Chondrocyte (in vitro differentiated cells): ENCODE data around the gene EXD1. TPM values are rescaled to one million over a fixed set of nuclear protein-coding genes. Genes with fewer than 3 reads are reported as not detected.
"Not testable (repeated sequence)": the region's sequence is repeated elsewhere in the genome, so short reads cannot be mapped to it uniquely, and the experiment has no call there.

Source experiments
- DNase-seq: peaks from one replicate; pipeline ENCODE4 v3.0.0; 2021; ENCODE audit warnings: mixed read lengths, low spot score
- H3K27ac Mint-ChIP-seq: one replicate; pipeline ENCODE4 v1.8.0; 2021; ENCODE audit warnings: mild to moderate bottlenecking, moderate library complexity, mixed read lengths; ENCODE audit not compliant: unreplicated experiment
- H3K27me3 Mint-ChIP-seq: 2 replicates; pipeline ENCODE4 v1.8.0; 2021; ENCODE audit warnings: low read depth, mixed read lengths
- H3K36me3 Mint-ChIP-seq: 2 replicates; pipeline ENCODE4 v1.8.0; 2021; ENCODE audit warnings: low read depth, mixed read lengths
- H3K4me1 Mint-ChIP-seq: 2 replicates; pipeline ENCODE4 v1.8.0; 2021; ENCODE audit warnings: low read depth, mild to moderate bottlenecking, mixed read lengths
- H3K4me3 Mint-ChIP-seq: one replicate; pipeline ENCODE4 v1.8.0; 2021; ENCODE audit warnings: mild to moderate bottlenecking, moderate library complexity, mixed read lengths; ENCODE audit not compliant: unreplicated experiment
- H3K9me3 Mint-ChIP-seq: 2 replicates; pipeline ENCODE4 v1.8.0; 2021; ENCODE audit warnings: low read depth, mixed read lengths
- CTCF ChIP-seq: fragments of 200-600 bp; sonication (generic); IDR thresholded peaks from 2 replicates; pipeline ENCODE4 v1.5.0; 2021; ENCODE audit warnings: antibody characterized with exemption, mild to moderate bottlenecking, moderate library complexity
- total RNA-seq: library from RNA; stranded (reverse); gene quantifications from 3 replicates; pipeline ENCODE4 v1.2.1, GENCODE V29; 2021

Gene EXD1
- total RNA-seq, 1 donor from 2014 or later, result not detected

GRCh38 chr15:41151451-41152005 lies 79.0 kb downstream of the EXD1 start:
- H3K27me3 Mint-ChIP-seq, result no peaks in the 10 kb centered on the region
- TF ChIP-seq CTCF, result no peak
- no peaks in the 10 kb centered on the region for H3K36me3 Mint-ChIP-seq
- no peak overlapping the region for H3K27ac Mint-ChIP-seq
- H3K4me1 Mint-ChIP-seq, result peaks cover 6% of the 10 kb centered on the region
- no peak for DNase-seq
- no peaks in the 10 kb centered on the region for H3K9me3 Mint-ChIP-seq
- H3K4me3 Mint-ChIP-seq, result no peak overlapping the region

GRCh38 chr15:41150279-41150678 lies 80.3 kb downstream of the EXD1 start:
- TF ChIP-seq CTCF, result no peak
- Mint-ChIP-seq H3K4me1 (peaks cover 6% of the 10 kb centered on the region), H3K27ac (no peak overlapping the region), H3K27me3 (no peaks in the 10 kb centered on the region), H3K9me3 (no peaks in the 10 kb centered on the region), H3K36me3 (no peaks in the 10 kb centered on the region), H3K4me3 (no peak overlapping the region)
- DNase-seq, result no peak

GRCh38 chr15:41148065-41148464 lies 82.5 kb downstream of the EXD1 start:
- TF ChIP-seq CTCF, result no peak
- H3K4me1 Mint-ChIP-seq, result peaks cover 6% of the 10 kb centered on the region
- no peak overlapping the region for H3K27ac Mint-ChIP-seq
- no peaks in the 10 kb centered on the region for H3K9me3 Mint-ChIP-seq
- no peak overlapping the region for H3K4me3 Mint-ChIP-seq
- no peaks in the 10 kb centered on the region for H3K36me3 Mint-ChIP-seq
- no peak for DNase-seq
- H3K27me3 Mint-ChIP-seq, result no peaks in the 10 kb centered on the region

GRCh38 chr15:41139619-41140018 lies 90.9 kb downstream of the EXD1 start:
- no peak for TF ChIP-seq CTCF
- Mint-ChIP-seq H3K9me3 (no peaks in the 10 kb centered on the region), H3K27ac (no peak overlapping the region), H3K4me3 (no peak overlapping the region), H3K4me1 (no peaks in the 10 kb centered on the region), H3K36me3 (no peaks in the 10 kb centered on the region), H3K27me3 (no peaks in the 10 kb centered on the region)
- DNase-seq, result no peak

GRCh38 chr15:41139112-41139511 lies 91.4 kb downstream of the EXD1 start:
- DNase-seq, H3K4me3 Mint-ChIP-seq, H3K4me1 Mint-ChIP-seq, H3K9me3 Mint-ChIP-seq, H3K27ac Mint-ChIP-seq, H3K27me3 Mint-ChIP-seq, H3K36me3 Mint-ChIP-seq: not testable (repeated sequence)

GRCh38 chr15:41135580-41135979 lies 95.0 kb downstream of the EXD1 start:
- not testable (repeated sequence) for H3K4me3 Mint-ChIP-seq, H3K36me3 Mint-ChIP-seq, DNase-seq, H3K4me1 Mint-ChIP-seq, H3K9me3 Mint-ChIP-seq, H3K27ac Mint-ChIP-seq, H3K27me3 Mint-ChIP-seq
